GM12878 (cell line): ENCODE results near the gene UBE2I. TPM values are rescaled to one million over a fixed set of nuclear protein-coding genes. Genes with fewer than 3 reads are reported as not detected.

ENCODE experiments used
- ATAC-seq: fragments of 200-7000 bp; cut with Tn5 transposase; 3 replicates; pipeline ENCODE4 v1.9.1; 2020; ENCODE audit warnings: mild to moderate bottlenecking, moderate library complexity
- BruUV-seq: library from RNA; stranded (reverse); fragments of 400-500 nt; replicated peaks from 2 replicates; lab custom pipeline; 2021; lab: Mats Ljungman, UMichigan
- CTCF ChIA-PET: fragments of 300-600 bp; sonication (Branson Sonifier 250); formaldehyde crosslinking; extraction: SDS; loops from one replicate; lab custom pipeline; 2021; ENCODE audit warnings: inconsistent platforms; lab: Yijun Ruan, JAX
- POLR2A ChIA-PET: fragments of 350-600 bp; formaldehyde crosslinking; extraction: SDS; loops from one replicate; lab custom pipeline; 2021; ENCODE audit warnings: inconsistent platforms; lab: Charles Lee
- RAD21 ChIA-PET: fragments of 300-600 bp; sonication (Branson Sonifier 250); formaldehyde crosslinking; loops from one replicate; lab custom pipeline; 2023; ENCODE audit warnings: antibody characterized with exemption; ENCODE audit not compliant: unreplicated experiment; lab: Charles Lee
- SMC1A ChIA-PET: fragments of 300-600 bp; sonication (Branson Sonifier 250); formaldehyde crosslinking; loops from one replicate; lab custom pipeline; 2023; ENCODE audit not compliant: unreplicated experiment, uncharacterized antibody; lab: Charles Lee
- DNase-seq: peaks from one replicate; pipeline ENCODE4 v3.0.0-alpha.2; 2011; ENCODE audit warnings: low read depth, low spot score
- FAIRE-seq: peaks from 3 replicates; lab custom pipeline; 2011; peaks lifted over from hg19 to GRCh38; lab: Jason Lieb, UNC
- H2AFZ ChIP-seq: 2 replicates; pipeline ENCODE4 v1.6.0; 2011; ENCODE audit warnings: low read depth, low read length, control low read depth; ENCODE audit not compliant: control insufficient read depth
- H3K27ac ChIP-seq: 2 replicates; pipeline ENCODE4 v1.5.1; 2011; ENCODE audit warnings: control low read depth; ENCODE audit not compliant: control insufficient read depth, insufficient read depth
- H3K27me3 ChIP-seq, 2 experiments: replicated peaks in 1 of 2; 2 replicates each; pipeline versions ENCODE4 v1.6.0 to v1.6.1; 2011; ENCODE audit warnings: low read length in 1 of 2; ENCODE audit not compliant: control insufficient read depth in 2 of 2, insufficient read depth in 2 of 2
- H3K36me3 ChIP-seq, 2 experiments: 2 replicates each; pipeline ENCODE4 v1.5.1; 2011; ENCODE audit warnings: low read length in 1 of 2; ENCODE audit not compliant: control insufficient read depth in 2 of 2, insufficient read depth in 2 of 2
- H3K4me1 ChIP-seq: 2 replicates; pipeline ENCODE4 v1.6.1; 2011; ENCODE audit warnings: mild to moderate bottlenecking, low read length, moderate library complexity, mixed read lengths; ENCODE audit not compliant: control insufficient read depth, insufficient read depth
- H3K4me2 ChIP-seq: 2 replicates; pipeline ENCODE4 v1.6.0; 2011; ENCODE audit warnings: control low read depth; ENCODE audit not compliant: control insufficient read depth, insufficient read depth
- H3K4me3 ChIP-seq: fragments of 200-600 bp; sonication (generic); 2 replicates; pipeline ENCODE4 v1.5.1; 2016
- H3K79me2 ChIP-seq: 2 replicates; pipeline ENCODE4 v1.6.0; 2011; ENCODE audit warnings: low read length; ENCODE audit not compliant: control insufficient read depth, insufficient read depth
- H3K9ac ChIP-seq: 2 replicates; pipeline ENCODE4 v1.8.0; 2011; ENCODE audit warnings: low read length, control low read depth, mixed read lengths; ENCODE audit not compliant: control insufficient read depth, insufficient read depth
- H3K9me3 ChIP-seq: replicated peaks from 3 replicates; pipeline ENCODE4 v1.5.1; 2011; ENCODE audit warnings: mild to moderate bottlenecking, low read length; ENCODE audit not compliant: control insufficient read depth, insufficient read depth
- H4K20me1 ChIP-seq: 2 replicates; pipeline ENCODE4 v1.6.0; 2011; ENCODE audit not compliant: control insufficient read depth, insufficient read depth
- BACH1 ChIP-seq: fragments of 450-650 bp; IDR thresholded peaks from 2 replicates; pipeline ENCODE4 v1.6.1; 2017; ENCODE audit warnings: mild to moderate bottlenecking, borderline replicate concordance
- ESRRA ChIP-seq: IDR thresholded peaks from 2 replicates; pipeline ENCODE4 v1.6.1; 2012; ENCODE audit warnings: mild to moderate bottlenecking, low read length, improper control_type of control experiment
- HDAC6 ChIP-seq: fragments of 200-600 bp; sonication (generic); IDR thresholded peaks from one replicate; pipeline ENCODE4 v1.8.0; 2017; ENCODE audit warnings: antibody characterized with exemption; ENCODE audit not compliant: unreplicated experiment
- MYB ChIP-seq: fragments of 150-350 bp; IDR thresholded peaks from 2 replicates; pipeline ENCODE4 v1.6.1; 2014; ENCODE audit warnings: mild to moderate bottlenecking, low read depth, low read length, borderline replicate concordance
- POLR2AphosphoS5 ChIP-seq: IDR thresholded peaks from 2 replicates; pipeline ENCODE4 v1.6.1; 2011; ENCODE audit warnings: mild to moderate bottlenecking, low read length, inconsistent platforms
- USF2 ChIP-seq: IDR thresholded peaks from 2 replicates; pipeline ENCODE4 v1.6.1; 2011; ENCODE audit warnings: low read depth, low read length, improper control_type of control experiment, borderline replicate concordance
- WGBS: methylation state at CpG from one replicate; pipeline ENCODE4 v1.1.6; 2016; ENCODE audit warnings: low lambda C conversion rate; ENCODE audit not compliant: insufficient replicate concordance, insufficient coverage; ENCODE audit errors: missing lambda C conversion rate; 5-methylcytosine and 5-hydroxymethylcytosine counted together
- in situ Hi-C: fragments of 300-500 bp; cut with MboI; formaldehyde crosslinking; loops from 9 replicates; pipeline ENCODE4 v1.14.3; 2018; ENCODE audit warnings: mixed read lengths
- intact Hi-C: fragments of 100-400 bp; cut with micrococcal nuclease; formaldehyde crosslinking; loops from one replicate; pipeline ENCODE4 v1.14.2; 2022; ENCODE audit not compliant: unreplicated experiment
- polyA plus RNA-seq, 11 experiments: library from polyadenylated mRNA; depleted of rRNA in 4 of 11; unstranded in 6 of 11; stranded (reverse) in 5 of 11; fragments of >200 nt; fragmentation: Nextera tagmentation in 4 of 11; fragmentation: Illumina TruSeq in 1 of 11; extraction: Ambion mirVana in 4 of 11; extraction: Trizol in 1 of 11; gene quantifications; 1 replicate in 1 of 11; 2 replicates in 10 of 11; pipeline versions ENCODE4 v1.2.1 to v1.2.3, GENCODE V29; 2011 to 2016; ENCODE audit warnings: inconsistent platforms in 2 of 11, missing spikeins in 2 of 11, low read depth in 1 of 11
- total RNA-seq, 4 experiments: library from RNA; depleted of rRNA in 3 of 4; stranded (reverse); fragments of >200 nt in 3 of 4; fragmentation: Illumina TruSeq in 1 of 4; extraction: Trizol in 1 of 4; gene quantifications; 2 replicates each; pipeline versions ENCODE4 v1.2.1 to v1.2.3, GENCODE V29; 2013 to 2021
- TF ChIP-seq, protein P1 (sequence below): IDR thresholded peaks from 2 replicates; pipeline ENCODE4 v1.6.1; 2012; ENCODE audit warnings: low read depth, low read length, improper control_type of control experiment

Gene UBE2I
- total and polyA plus RNA-seq, 10 of the 15 experiments (the other 5 are each of a cell fraction or from before 2014, with no cell fraction given), result 47.5 to 243 (median 194) TPM

DNA sequence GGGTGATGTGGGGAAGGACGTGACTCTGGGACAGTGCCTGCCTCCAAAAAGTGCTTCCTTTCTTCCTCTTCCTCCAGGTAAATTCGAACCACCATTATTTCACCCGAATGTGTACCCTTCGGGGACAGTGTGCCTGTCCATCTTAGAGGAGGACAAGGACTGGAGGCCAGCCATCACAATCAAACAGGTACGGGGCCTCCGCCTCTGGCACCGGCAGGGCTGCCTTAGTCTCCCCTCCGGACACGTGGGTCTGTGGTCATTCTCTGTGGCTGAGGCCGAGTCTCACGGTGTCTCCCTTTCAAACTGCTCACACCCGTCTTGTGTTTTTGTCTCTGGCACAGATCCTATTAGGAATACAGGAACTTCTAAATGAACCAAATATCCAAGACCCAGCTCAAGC, 10.7 kb downstream of the UBE2I start:
- TF ChIP-seq USF2 (no peak), POLR2AphosphoS5 (0 out of 2 replicates have a peak, but pooled peaks have one; percentile 5), BACH1 (no peak), ESRRA (no peak), HDAC6 (no peak), MYB (no peak)
- TF ChIP-seq, protein P1, sequence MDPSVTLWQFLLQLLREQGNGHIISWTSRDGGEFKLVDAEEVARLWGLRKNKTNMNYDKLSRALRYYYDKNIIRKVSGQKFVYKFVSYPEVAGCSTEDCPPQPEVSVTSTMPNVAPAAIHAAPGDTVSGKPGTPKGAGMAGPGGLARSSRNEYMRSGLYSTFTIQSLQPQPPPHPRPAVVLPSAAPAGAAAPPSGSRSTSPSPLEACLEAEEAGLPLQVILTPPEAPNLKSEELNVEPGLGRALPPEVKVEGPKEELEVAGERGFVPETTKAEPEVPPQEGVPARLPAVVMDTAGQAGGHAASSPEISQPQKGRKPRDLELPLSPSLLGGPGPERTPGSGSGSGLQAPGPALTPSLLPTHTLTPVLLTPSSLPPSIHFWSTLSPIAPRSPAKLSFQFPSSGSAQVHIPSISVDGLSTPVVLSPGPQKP, result no peak
- Histone ChIP-seq H3K27me3 (no peaks in the 10 kb centered on the region), H3K27ac (no peak overlapping the region), H3K9me3 (no peaks in the 10 kb centered on the region), H4K20me1 (0 out of 2 replicates have a peak, but pooled peaks cover 4% of the 10 kb centered on the region), H2AFZ (no peak overlapping the region), H3K36me3 (peaks cover 40 to 62% of the 10 kb centered on the region in 2 experiments), H3K4me2 (no peak overlapping the region), H3K4me1 (no peaks in the 10 kb centered on the region), H3K79me2 (peaks cover under 1% of the 10 kb centered on the region), H3K9ac (no peak overlapping the region), H3K4me3 (no peak overlapping the region)
- 83% methylated on average over 12 of the region's 12 CpGs for WGBS
- SMC1A ChIA-PET, result no interaction called here
- intact Hi-C loops (no loop called here), in situ Hi-C loops (no loop called here)
- ATAC-seq, result no peak
- FAIRE-seq, result no peak
- POLR2A ChIA-PET, result no interaction called here
- CTCF ChIA-PET, result no interaction called here
- DNase-seq, result no peak
- BruUV-seq, result no TSS peak
- RAD21 ChIA-PET, result no interaction called here
